GM23338 (cell line): ENCODE measurements around the gene PPM1L. TPM values are rescaled to one million over a fixed set of nuclear protein-coding genes. Genes with fewer than 3 reads are reported as not detected.

Source experiments
- ATAC-seq: fragments of 200-7000 bp; cut with Tn5 transposase; 3 replicates; pipeline ENCODE4 v1.9.1; 2020
- DNase-seq: peaks from one replicate; pipeline ENCODE4 v3.0.0-alpha.2; 2015; ENCODE audit warnings: low spot score
- H2AFZ ChIP-seq: fragments of 200-600 bp; sonication (generic); 2 replicates; pipeline ENCODE4 v1.8.0; 2016; ENCODE audit warnings: antibody characterized with exemption, mild to moderate bottlenecking, moderate library complexity
- H3F3A ChIP-seq: fragments of 200-600 bp; sonication (generic); replicated peaks from 2 replicates; pipeline ENCODE4 v1.8.0; 2017; ENCODE audit warnings: antibody characterized with exemption, mixed run types, low read depth
- H3K27ac ChIP-seq: fragments of 200-600 bp; sonication (generic); 2 replicates; pipeline ENCODE4 v1.6.1; 2016; ENCODE audit warnings: low read depth
- H3K27me3 ChIP-seq: fragments of 200-600 bp; sonication (generic); 2 replicates; pipeline ENCODE4 v1.8.0; 2016; ENCODE audit warnings: mild to moderate bottlenecking, mixed run types, moderate library complexity; ENCODE audit not compliant: insufficient read depth
- H3K36me3 ChIP-seq: fragments of 200-600 bp; sonication (generic); 2 replicates; pipeline ENCODE4 v1.8.0; 2016; ENCODE audit warnings: mild to moderate bottlenecking; ENCODE audit not compliant: insufficient read depth
- H3K4me1 ChIP-seq: fragments of 200-600 bp; sonication (generic); 2 replicates; pipeline ENCODE4 v1.8.0; 2016; ENCODE audit warnings: mild to moderate bottlenecking, moderate library complexity; ENCODE audit not compliant: insufficient read depth
- H3K4me2 ChIP-seq: fragments of 200-600 bp; sonication (generic); 2 replicates; pipeline ENCODE4 v1.7.1; 2017; ENCODE audit warnings: mixed run types
- H3K4me3 ChIP-seq: fragments of 200-600 bp; sonication (generic); 2 replicates; pipeline ENCODE4 v1.6.1; 2016; ENCODE audit warnings: mixed run types
- H3K79me2 ChIP-seq: fragments of 200-600 bp; sonication (generic); replicated peaks from 2 replicates; pipeline ENCODE4 v1.8.0; 2017; ENCODE audit warnings: mild to moderate bottlenecking; ENCODE audit not compliant: insufficient read depth
- H3K9me2 ChIP-seq: fragments of 200-600 bp; sonication (generic); 2 replicates; pipeline ENCODE4 v1.8.0; 2017; ENCODE audit not compliant: insufficient read depth
- H4K20me1 ChIP-seq: fragments of 200-600 bp; sonication (generic); replicated peaks from 2 replicates; pipeline ENCODE4 v1.8.0; 2017; ENCODE audit warnings: mild to moderate bottlenecking; ENCODE audit not compliant: insufficient read depth
- H3K27ac Mint-ChIP-seq: 2 replicates; pipeline ENCODE4 v1.8.0; 2020; ENCODE audit warnings: inconsistent platforms, mild to moderate bottlenecking, moderate library complexity, mixed read lengths
- H3K27me3 Mint-ChIP-seq: 3 replicates; pipeline ENCODE4 v1.8.0; 2022; ENCODE audit warnings: low read depth, mild to moderate bottlenecking, moderate library complexity, mixed read lengths, inconsistent platforms; ENCODE audit not compliant: insufficient read depth, poor library complexity
- H3K36me3 Mint-ChIP-seq: 3 replicates; pipeline ENCODE4 v1.8.0; 2021; ENCODE audit warnings: low read depth, mild to moderate bottlenecking, inconsistent platforms, moderate library complexity, mixed read lengths
- H3K4me1 Mint-ChIP-seq: 3 replicates; pipeline ENCODE4 v1.8.0; 2020; ENCODE audit warnings: mild to moderate bottlenecking, inconsistent platforms, mixed read lengths
- H3K4me3 Mint-ChIP-seq: 3 replicates; pipeline ENCODE4 v1.8.0; 2021; ENCODE audit warnings: moderate library complexity, mild to moderate bottlenecking, inconsistent platforms, mixed read lengths
- H3K9me3 Mint-ChIP-seq: 3 replicates; pipeline ENCODE4 v1.8.0; 2020; ENCODE audit warnings: moderate library complexity, mild to moderate bottlenecking, inconsistent platforms, mixed read lengths
- CREB1 ChIP-seq: fragments of 250-450 bp; sonication (Bioruptor Pico); IDR thresholded peaks from 2 replicates; pipeline ENCODE4 v1.5.0; 2020; ENCODE audit warnings: low read depth, mild to moderate bottlenecking, moderate library complexity
- CTCF ChIP-seq, 2 experiments: fragments of 200-600 bp in 1 of 2; sonication (generic) in 1 of 2; conservative IDR thresholded peaks; 2 replicates each; pipeline versions ENCODE4 v1.5.1 to v1.6.1; 2016 to 2017; ENCODE audit warnings: antibody characterized with exemption in 2 of 2, low read depth in 2 of 2, mild to moderate bottlenecking in 2 of 2, moderate library complexity in 1 of 2
- ETS1 ChIP-seq: IDR thresholded peaks from 2 replicates; pipeline ENCODE4 v1.6.1; 2016; ENCODE audit warnings: antibody characterized with exemption
- EZH2phosphoT487 ChIP-seq: fragments of 200-600 bp; sonication (generic); IDR thresholded peaks from one replicate; pipeline ENCODE4 v1.8.1; 2018; ENCODE audit warnings: antibody characterized with exemption; ENCODE audit not compliant: unreplicated experiment
- JUNB ChIP-seq: IDR thresholded peaks from one replicate; pipeline ENCODE4 v1.6.1; 2016; ENCODE audit warnings: antibody characterized with exemption; ENCODE audit not compliant: unreplicated experiment
- NANOG ChIP-seq: IDR thresholded peaks from 2 replicates; pipeline ENCODE4 v1.6.1; 2016; ENCODE audit warnings: antibody characterized with exemption, borderline replicate concordance
- REST ChIP-seq: IDR thresholded peaks from one replicate; pipeline ENCODE4 v1.6.1; 2018; ENCODE audit warnings: antibody characterized with exemption; ENCODE audit not compliant: unreplicated experiment
- polyA plus RNA-seq: library from polyadenylated mRNA; unstranded; fragments of >200 nt; fragmentation: Nextera tagmentation; extraction: Ambion mirVana; gene quantifications from 2 replicates; pipeline ENCODE4 v1.2.1, GENCODE V29; 2016
- total RNA-seq: library from RNA; depleted of rRNA; stranded (reverse); fragments of >200 nt; shearing (Covaris generic); gene quantifications from 2 replicates; pipeline ENCODE4 v1.2.3, GENCODE V29; 2014

Gene PPM1L
- total and polyA plus RNA-seq, 2 experiments from 2014 or later = 3.9 to 26.4 TPM

GRCh38 chr3:161038725-161039124, 282.7 kb downstream of the PPM1L start:
- Mint-ChIP-seq H3K27me3 (peaks cover 3% of the 10 kb centered on the region), H3K27ac (no peak overlapping the region), H3K4me1 (peaks cover 13% of the 10 kb centered on the region; the same call in 2 of the 3 replicates), H3K9me3 (peaks cover 6% of the 10 kb centered on the region; the same call in 2 of the 3 replicates), H3K4me3 (no peak overlapping the region), H3K36me3 (peaks cover 9% of the 10 kb centered on the region; the same call in 2 of the 3 replicates)
- Histone ChIP-seq H3K36me3 (no peaks in the 10 kb centered on the region), H3K4me1 (peaks cover 8% of the 10 kb centered on the region; the same call in 1 of the 2 replicates), H3K9me2 (peaks cover 5% of the 10 kb centered on the region; the same call in 1 of the 2 replicates), H3F3A (no peaks in the 10 kb centered on the region), H3K79me2 (no peaks in the 10 kb centered on the region), H3K27me3 (no peaks in the 10 kb centered on the region), H4K20me1 (no peaks in the 10 kb centered on the region), H3K4me2 (no peak overlapping the region), H3K4me3 (no peak overlapping the region), H3K27ac (no peak overlapping the region), H2AFZ (no peak overlapping the region)
- no peak for TF ChIP-seq NANOG
- DNase-seq = no peak
- no peak for ATAC-seq

GRCh38 chr3:161042023-161042501, 286.0 kb downstream of the PPM1L start:
- peaks cover 5% of the 10 kb centered on the region; the same call in 1 of the 2 replicates for H3K9me2 ChIP-seq
- Mint-ChIP-seq H3K36me3 (peaks cover 17% of the 10 kb centered on the region; the same call in 2 of the 3 replicates), H3K27me3 (peaks cover 6% of the 10 kb centered on the region), H3K9me3 (peaks cover 12% of the 10 kb centered on the region; the same call in 2 of the 3 replicates), H3K4me1 (peaks cover 13% of the 10 kb centered on the region; the same call in 2 of the 3 replicates), H3K4me3 (no peak overlapping the region), H3K27ac (no peak overlapping the region)
- H3K36me3 ChIP-seq = no peaks in the 10 kb centered on the region
- TF ChIP-seq CTCF (conservative IDR thresholded peaks at IDR 0.05; ENCODE audit: low read depth in 2 of 2) (no peak), CREB1 (no peak), JUNB (no peak), ETS1 (no peak), REST (no peak), EZH2phosphoT487 (no peak), NANOG (no peak)
- no peak overlapping the region for H2AFZ ChIP-seq
- ATAC-seq (no peak), DNase-seq (no peak)
- H4K20me1 ChIP-seq = no peaks in the 10 kb centered on the region
- H3K4me3 ChIP-seq = no peak overlapping the region
- H3K4me2 ChIP-seq = no peak overlapping the region
- no peaks in the 10 kb centered on the region for H3K79me2 ChIP-seq
- H3K27me3 ChIP-seq = no peaks in the 10 kb centered on the region
- peaks cover 8% of the 10 kb centered on the region; the same call in 1 of the 2 replicates for H3K4me1 ChIP-seq
- no peak overlapping the region for H3K27ac ChIP-seq
- no peaks in the 10 kb centered on the region for H3F3A ChIP-seq
